HG03025 (cell line): ENCODE results near the gene CALD1.

Experiments used
- ATAC-seq: cut with Tn5 transposase; IDR thresholded peaks from one replicate; pipeline ENCODE4 v1.9.1; 2021; ENCODE audit warnings: mild to moderate bottlenecking, moderate library complexity; ENCODE audit not compliant: unreplicated experiment, low FRiP score

CALD1 gene

GRCh38 chr7:134784251-134785049 is 5.0 kb downstream of the CALD1 start:
- no peak for ATAC-seq

GRCh38 chr7:134785842-134786241 is 6.4 kb downstream of the CALD1 start:
- ATAC-seq: no peak

GRCh38 chr7:134787064-134787463 is 7.6 kb downstream of the CALD1 start:
- no peak for ATAC-seq

- no peak for ATAC-seq
Measured at GRCh38 chr7:134787720-134788119, 8.3 kb downstream of the CALD1 start.

- ATAC-seq: no peak
Measured at GRCh38 chr7:134788191-134788590, 8.8 kb downstream of the CALD1 start.

- ATAC-seq: no peak
Measured at GRCh38 chr7:134789967-134790685, 10.7 kb downstream of the CALD1 start.

- ATAC-seq: no peak
Measured at GRCh38 chr7:134792968-134793367, 13.5 kb downstream of the CALD1 start.

GRCh38 chr7:134795231-134795630 is 15.8 kb downstream of the CALD1 start:
- no peak for ATAC-seq

GRCh38 chr7:134798155-134798554 is 18.7 kb downstream of the CALD1 start:
- ATAC-seq: no peak

GRCh38 chr7:134799377-134799776 is 19.9 kb downstream of the CALD1 start:
- ATAC-seq: no peak

GRCh38 chr7:134802762-134803161 is 23.3 kb downstream of the CALD1 start:
- no peak for ATAC-seq

GRCh38 chr7:134804351-134804750 is 24.9 kb downstream of the CALD1 start:
- ATAC-seq: no peak

- ATAC-seq: no peak
Measured at GRCh38 chr7:134804854-134805253, 25.4 kb downstream of the CALD1 start.

- no peak for ATAC-seq
Measured at GRCh38 chr7:134806197-134806596, 26.8 kb downstream of the CALD1 start.

- ATAC-seq: no peak
Measured at GRCh38 chr7:134809616-134810015, 30.2 kb downstream of the CALD1 start.

- ATAC-seq: no peak
Measured at GRCh38 chr7:134811765-134812164, 32.3 kb downstream of the CALD1 start.

- no peak for ATAC-seq
Measured at GRCh38 chr7:134813663-134814396, 34.4 kb downstream of the CALD1 start.

GRCh38 chr7:134814730-134815364 is 35.4 kb downstream of the CALD1 start:
- no peak for ATAC-seq

GRCh38 chr7:134818613-134819345 is 39.3 kb downstream of the CALD1 start:
- no peak for ATAC-seq

GRCh38 chr7:134819401-134819800 is 40.0 kb downstream of the CALD1 start:
- no peak for ATAC-seq
